HEK293T (cell line): ENCODE results near the gene POLR2F.

Experiments
- ARNT ChIP-seq: fragments of 450-650 bp; IDR thresholded peaks from 2 replicates; pipeline ENCODE4 v1.6.1; 2017; ENCODE audit warnings: mild to moderate bottlenecking
- BHLHE40 ChIP-seq: fragments of 450-650 bp; IDR thresholded peaks from 2 replicates; pipeline ENCODE4 v1.6.1; 2016; ENCODE audit warnings: mild to moderate bottlenecking, moderate library complexity, borderline replicate concordance
- CTBP1 ChIP-seq: fragments of 450-650 bp; IDR thresholded peaks from 2 replicates; pipeline ENCODE4 v1.6.1; 2016; ENCODE audit warnings: borderline replicate concordance
- ELF4 ChIP-seq: fragments of 450-650 bp; IDR thresholded peaks from 2 replicates; pipeline ENCODE4 v1.6.1; 2017; ENCODE audit warnings: antibody characterized with exemption
- FOXK2 ChIP-seq: fragments of 450-650 bp; IDR thresholded peaks from 2 replicates; pipeline ENCODE4 v1.6.1; 2016; ENCODE audit warnings: mild to moderate bottlenecking
- FOXM1 ChIP-seq: fragments of 450-650 bp; IDR thresholded peaks from 2 replicates; pipeline ENCODE4 v1.6.1; 2017; ENCODE audit warnings: mild to moderate bottlenecking, borderline replicate concordance
- HDGF ChIP-seq: fragments of 450-650 bp; IDR thresholded peaks from 2 replicates; pipeline ENCODE4 v1.6.1; 2017; ENCODE audit warnings: antibody characterized with exemption, borderline replicate concordance
- L3MBTL2 ChIP-seq: fragments of 450-650 bp; conservative IDR thresholded peaks from 2 replicates; pipeline ENCODE4 v1.6.1; 2016; ENCODE audit warnings: mild to moderate bottlenecking
- SP1 ChIP-seq: fragments of 450-650 bp; IDR thresholded peaks from 2 replicates; pipeline ENCODE4 v1.6.1; 2017
- SUZ12 ChIP-seq: fragments of 450-650 bp; IDR thresholded peaks from 2 replicates; pipeline ENCODE4 v1.6.1; 2016; ENCODE audit warnings: mild to moderate bottlenecking
- TARDBP ChIP-seq: fragments of 450-650 bp; IDR thresholded peaks from 2 replicates; pipeline ENCODE4 v1.6.1; 2016

GRCh38 chr22:38006906-38007305 is 53.4 kb downstream of the POLR2F start:
- TF ChIP-seq FOXK2 (no peak), CTBP1 (no peak), SUZ12 (no peak), SP1 (no peak), ELF4 (no peak), HDGF (no peak), TARDBP (no peak), FOXM1 (no peak), BHLHE40 (no peak), L3MBTL2 (no peak), ARNT (no peak)
